Measurements from ENCODE around the gene PARD3B. TPM values are rescaled to one million over a fixed set of nuclear protein-coding genes. Genes with fewer than 3 reads are reported as not detected.

PARD3B gene
- total and polyA plus RNA-seq, 2 of the 8 experiments (the other 6 are each of a cell fraction or from before 2014, with no cell fraction given), result 1.2 to 5.7 TPM

- Histone ChIP-seq H2BK12ac (ENCODE audit: low read depth, low read length) (no peak overlapping the region), H3K14ac (ENCODE audit: insufficient read length) (no peak overlapping the region), H3K27ac (ENCODE audit: low read depth, low read length) (no peak overlapping the region), H3K4me1 (replicated peaks in 1 of 4; ENCODE audit: control insufficient read depth in 3 of 4, insufficient read depth in 4 of 4, low read length in 3 of 4) (no peaks in the 10 kb centered on the region), H2BK120ac (replicated peaks; ENCODE audit: low read depth, low read length) (no peak overlapping the region), H3K27me3 (replicated peaks in 1 of 4; ENCODE audit: control insufficient read depth in 3 of 4, extremely low read depth in 1 of 4, insufficient read depth in 3 of 4, low read length in 3 of 4) (no peaks in the 10 kb centered on the region), H3K18ac (ENCODE audit: extremely low read depth, low read length) (no peak overlapping the region), H4K5ac (ENCODE audit: insufficient read length, low read depth, low read length) (no peak overlapping the region), H2BK5ac (ENCODE audit: low read depth, low read length) (no peak overlapping the region), H3K9ac (replicated peaks in 1 of 4; ENCODE audit: extremely low read depth in 1 of 4, low read depth in 3 of 4, low read length in 3 of 4) (no peak overlapping the region), H3K23ac (ENCODE audit: insufficient read length) (no peak overlapping the region), H4K8ac (ENCODE audit: extremely low read depth, insufficient read depth, low read length) (no peak overlapping the region), H3K56ac (replicated peaks; ENCODE audit: insufficient read length, low read depth, low read length) (no peak overlapping the region), H3K4ac (replicated peaks; ENCODE audit: insufficient read length, low read depth, low read length) (no peak overlapping the region), H3K4me3 (ENCODE audit: extremely low read depth in 1 of 4, insufficient read depth in 2 of 4, low read depth in 3 of 4, low read length in 4 of 4) (no peak overlapping the region), H3K36me3 (ENCODE audit: control insufficient read depth in 2 of 4, insufficient read depth in 4 of 4, low read length in 3 of 4) (no peaks in the 10 kb centered on the region), H2BK15ac (ENCODE audit: low read length) (no peak overlapping the region), H3K79me2 (ENCODE audit: control insufficient read depth in 1 of 2, insufficient read depth in 2 of 2, low read length in 2 of 2) (no peaks in the 10 kb centered on the region), H4K91ac (replicated peaks; ENCODE audit: insufficient read length, low read length) (no peak overlapping the region), H4K20me1 (replicated peaks in 1 of 2; ENCODE audit: control insufficient read depth in 1 of 2, insufficient read depth in 2 of 2, low read length in 2 of 2) (no peaks in the 10 kb centered on the region), H3K79me1 (ENCODE audit: low read depth, low read length) (no peaks in the 10 kb centered on the region), H2AK5ac (ENCODE audit: low read depth, low read length) (no peak overlapping the region), H2AFZ (ENCODE audit: low read length) (peak overlapping the region; percentile 28; the same call in 1 of the 2 replicates), H2BK20ac (ENCODE audit: low read length) (no peak overlapping the region), H3K9me3 (ENCODE audit: insufficient read depth in 2 of 2, low read depth in 1 of 2, low read length in 1 of 2) (peaks cover 0 to 3% of the 10 kb centered on the region in 2 experiments; a peak in 2 of 4 replicates), H3K4me2 (ENCODE audit: insufficient read depth in 1 of 2, low read depth in 2 of 2, low read length in 2 of 2) (no peak overlapping the region; a peak in 1 of 4 replicates), H3K23me2 (ENCODE audit: low read depth, low read length) (no peaks in the 10 kb centered on the region)
- FAIRE-seq (no peak), DNase-seq (ENCODE audit: low read depth in 1 of 2, low spot score in 2 of 2) (no peak)
- CTCF ChIA-PET (ENCODE audit: partially characterized antibody), result interaction anchor here (0.7 to 2.5 kb wide), 4 partner anchors 8 to 96 kb away, joined by 3 to 19 read pairs (median 4); no protein-coding TSS in a partner anchor
- 90% methylated on average over 7 of the region's 7 CpGs; no CpG with 5 or more reads in 1 of the 2 experiments for WGBS, 2 experiments (ENCODE audit: extremely low coverage in 1 of 2, insufficient coverage in 1 of 2, insufficient read length in 1 of 2, insufficient replicate concordance in 2 of 2, low coverage in 1 of 2, low lambda C conversion rate in 2 of 2, missing lambda C conversion rate in 1 of 2)
- POLR2A ChIA-PET (ENCODE audit: partially characterized antibody), result no interaction called here
- no peak for TF ChIP-seq E2F6 (IDR thresholded peaks at IDR 0.05)
- TF ChIP-seq TCF12 (IDR thresholded peaks at IDR 0.05; ENCODE audit: low read depth, low read length), result no peak
- no peak for TF ChIP-seq RFX5 (IDR thresholded peaks at IDR 0.05; ENCODE audit: borderline replicate concordance, low read depth, low read length)
- no peak for TF ChIP-seq KDM1A (IDR thresholded peaks at IDR 0.05; ENCODE audit: borderline replicate concordance, low read length)
Observed at GRCh38 chr2:205579335-205579734, 1034.1 kb downstream of the PARD3B start.

Measured in H1 (cell line).